GM12892 (cell line): ENCODE measurements around the gene TOP3B.

Experiments
- DNase-seq: peaks from one replicate; pipeline ENCODE4 v3.0.0; 2011; ENCODE audit not compliant: insufficient read length
- FAIRE-seq: peaks from 2 replicates; lab custom pipeline; 2011; peaks lifted over from hg19 to GRCh38; lab: Jason Lieb, UNC
- POLR2A ChIP-seq: IDR thresholded peaks from 2 replicates; pipeline ENCODE4 v1.6.1; 2011; ENCODE audit warnings: low read depth, low read length, control low read depth
- POLR2AphosphoS5 ChIP-seq: IDR thresholded peaks from 2 replicates; pipeline ENCODE4 v1.6.1; 2011; ENCODE audit warnings: low read depth, low read length, control low read depth
- TAF1 ChIP-seq: IDR thresholded peaks from 2 replicates; pipeline ENCODE4 v1.6.1; 2011; ENCODE audit warnings: low read depth, mild to moderate bottlenecking, control low read depth, low read length, borderline replicate concordance

The TOP3B gene

GRCh38 chr22:22022255-22022840 lies 39.8 kb upstream of the TOP3B start:
- DNase-seq (no peak), FAIRE-seq (no peak)
- no peak for TF ChIP-seq POLR2AphosphoS5

- FAIRE-seq (no peak), DNase-seq (no peak)
- no peak for TF ChIP-seq TAF1
- TF ChIP-seq POLR2AphosphoS5, result no peak
- TF ChIP-seq POLR2A, result no peak
These were observed 38.7 kb upstream of the TOP3B start for GRCh38 chr22:22021162-22021750.

- DNase-seq (no peak), FAIRE-seq (no peak)
- TF ChIP-seq TAF1, result no peak
- TF ChIP-seq POLR2AphosphoS5, result no peak
- no peak for TF ChIP-seq POLR2A
These were observed 37.9 kb upstream of the TOP3B start for GRCh38 chr22:22020425-22020852.

- FAIRE-seq (no peak), DNase-seq (no peak)
- TF ChIP-seq POLR2AphosphoS5 (no peak), POLR2A (no peak), TAF1 (no peak)
These were observed 37.3 kb upstream of the TOP3B start for GRCh38 chr22:22019659-22020424.

GRCh38 chr22:22018825-22019658 lies 36.5 kb upstream of the TOP3B start:
- DNase-seq (no peak), FAIRE-seq (no peak)
- TF ChIP-seq POLR2AphosphoS5 (no peak), POLR2A (no peak), TAF1 (no peak)

- DNase-seq, result no peak
- TF ChIP-seq POLR2A (no peak), TAF1 (no peak), POLR2AphosphoS5 (no peak)
- no peak for FAIRE-seq
These were observed 33.0 kb upstream of the TOP3B start for GRCh38 chr22:22015631-22016030.

- TF ChIP-seq POLR2A (no peak), TAF1 (no peak), POLR2AphosphoS5 (no peak)
- FAIRE-seq (no peak), DNase-seq (no peak)
These were observed 31.7 kb upstream of the TOP3B start for GRCh38 chr22:22014285-22014659.

- DNase-seq (no peak), FAIRE-seq (no peak)
- no peak for TF ChIP-seq POLR2AphosphoS5
- no peak for TF ChIP-seq TAF1
- TF ChIP-seq POLR2A, result no peak
These were observed 31.1 kb upstream of the TOP3B start for GRCh38 chr22:22013559-22014284.

GRCh38 chr22:22011964-22012363 lies 29.4 kb upstream of the TOP3B start:
- DNase-seq (no peak), FAIRE-seq (no peak)
- no peak for TF ChIP-seq TAF1
- no peak for TF ChIP-seq POLR2AphosphoS5
- TF ChIP-seq POLR2A, result no peak

GRCh38 chr22:22010358-22010757 lies 27.8 kb upstream of the TOP3B start:
- no peak for FAIRE-seq

GRCh38 chr22:22009661-22010060 lies 27.1 kb upstream of the TOP3B start:
- no peak for FAIRE-seq
- TF ChIP-seq POLR2AphosphoS5 (no peak), TAF1 (no peak), POLR2A (no peak)

More at GRCh38 chr22:22010358-22010757, 27.8 kb upstream of the TOP3B start:
- no peak for DNase-seq
- no peak for TF ChIP-seq POLR2A
- no peak for TF ChIP-seq POLR2AphosphoS5
- no peak for TF ChIP-seq TAF1

GRCh38 chr22:22006596-22006990 lies 24.0 kb upstream of the TOP3B start:
- FAIRE-seq (no peak), DNase-seq (no peak)
- TF ChIP-seq POLR2A, result no peak
- no peak for TF ChIP-seq POLR2AphosphoS5
- no peak for TF ChIP-seq TAF1

More at GRCh38 chr22:22009661-22010060, 27.1 kb upstream of the TOP3B start:
- no peak for DNase-seq
